Heart right ventricle (tissue), 16 donors: ENCODE data around the gene PBOV1. TPM values are rescaled to one million over a fixed set of nuclear protein-coding genes. Genes with fewer than 3 reads are reported as not detected.

Experiments used
- ATAC-seq, 8 donors: fragments of 200-7000 bp; cut with Tn5 transposase; one replicate each; pipeline ENCODE4 v1.9.1; 2020; ENCODE audit warnings: mild to moderate bottlenecking in 8 of 8, moderate library complexity in 8 of 8, moderate number of reproducible peaks in 1 of 8
- DNase-seq, 2 donors: peaks; one replicate each; pipeline ENCODE4 v3.0.0-alpha.2; 2020
- H3K27ac ChIP-seq, 10 donors: fragments of 200-600 bp; sonication (generic) in 2 of 10; one replicate each; pipeline versions ENCODE4 v1.5.0 to v1.8.0; 2020 to 2022; ENCODE audit warnings: mild to moderate bottlenecking in 3 of 10
- H3K27me3 ChIP-seq, 7 donors: fragments of 200-600 bp; one replicate each; pipeline ENCODE4 v1.8.0; 2021 to 2022; ENCODE audit warnings: mild to moderate bottlenecking in 2 of 7
- H3K36me3 ChIP-seq, 9 donors: fragments of 200-600 bp; sonication (generic) in 1 of 9; one replicate each; pipeline versions ENCODE4 v1.5.0 to v1.8.0; 2020 to 2022; ENCODE audit warnings: mild to moderate bottlenecking in 2 of 9
- H3K4me1 ChIP-seq, 9 donors: fragments of 200-600 bp; sonication (generic) in 1 of 9; one replicate each; pipeline versions ENCODE4 v1.5.0 to v1.8.0; 2020 to 2022; ENCODE audit warnings: mild to moderate bottlenecking in 4 of 9
- H3K4me3 ChIP-seq, 10 donors: fragments of 200-600 bp; sonication (generic) in 2 of 10; one replicate each; pipeline versions ENCODE4 v1.5.0 to v1.8.0; 2020 to 2022; ENCODE audit warnings: mild to moderate bottlenecking in 7 of 10, moderate library complexity in 2 of 10
- H3K9me3 ChIP-seq, 11 donors: fragments of 200-600 bp in 10 of 11; sonication (generic) in 2 of 11; one replicate each; pipeline versions ENCODE4 v1.5.0 to v1.8.0; 2013 to 2022; ENCODE audit warnings: mild to moderate bottlenecking in 2 of 11, control low read depth in 1 of 11, moderate library complexity in 1 of 11
- WGBS, 2 donors: extraction: QIAGEN DNeasy Blood & Tissue Kit; methylation state at CpG; one replicate each; pipeline ENCODE4 v1.1.7; 2013; ENCODE audit warnings: inconsistent platforms in 1 of 2; 5-methylcytosine and 5-hydroxymethylcytosine counted together
- intact Hi-C, 10 donors: fragments of 100-400 bp; cut with DNase I; formaldehyde crosslinking; loops; one replicate each; pipeline versions ENCODE4 v1.11.1 to v1.14.2; 2022
- long read RNA-seq, 3 donors: library from polyadenylated mRNA; unstranded; transcript quantifications; one replicate each; pipeline ENCODE4 v2.0.0, GENCODE V29; 2020 to 2021
- polyA plus RNA-seq, 2 donors: library from polyadenylated mRNA; stranded (reverse); fragments of 200-250 nt; gene quantifications; one replicate each; pipeline ENCODE4 v1.2.3, GENCODE V29; 2013
- total RNA-seq, 10 donors: library from RNA; stranded (reverse); fragmentation: NEBNext Ultra II Directional in 3 of 10; extraction: Animal tissue kit (Norgen Biotek cat#: 25700) in 3 of 10; gene quantifications; one replicate each; pipeline versions ENCODE4 v1.2.1 to v1.2.4, GENCODE V29; 2021 to 2023
- TF ChIP-seq, protein P1 (sequence below), 9 donors: fragments of 200-600 bp; sonication (generic) in 2 of 9; IDR thresholded peaks; one replicate each; pipeline versions ENCODE4 v1.5.0 to v1.8.0; 2021 to 2022; ENCODE audit warnings: antibody characterized with exemption in 9 of 9, mild to moderate bottlenecking in 5 of 9, moderate library complexity in 1 of 9
- donor health status: Arrhythmogenic right ventricular cardiomyopathy.
- donor health status: ischemic (EF 13 %, LVEDD 7.1; RV severe dilation, severe dysfunction).
- donor health status: healthy with polysubstance abuse.
- donor health status: DM: no; HTN: yes; CAD: no.
- donor health status: DM: no; HTN: no; CAD: no.
- donor health status: ischemic (EF 25% LVEDD 6.9; RV normal size, moderate dysfunction).
- donor health status: ischemic (EF 25% LVEDD 5.7; RV mildly dilated, moderate dysfunction).
- donor health status: healthy.
- donor health status: DM: yes; HTN: yes; CAD: no.
- donor health status: Ischemic cardiomyopathy.
- donor health status: ischemic (EF 35%, LVEDD 5.7; RV mildly dilated, moderate dysfunction).
- donor health status: nonischemic (EF 11% LVEDD 7.7; RV severe dilation, severe dysfunction).
- donor health status: DM: yes; HTN: yes; CAD: no.
- donor health status: PGD.
- donor health status: ischemic (EF 29% LVEDD 5.4; RV normal size, mild dysfunction).
- donor health status: nonischemic (EF 23%, LVEDD 6.1; RV moderate dilation, normal function).

PBOV1 gene
- total RNA-seq: not detected
- not detected for polyA plus RNA-seq
- long read RNA-seq, donor 1: 0 reads
- long read RNA-seq, donor 2: 0 reads
- long read RNA-seq, donor 3: 0 reads

DNA sequence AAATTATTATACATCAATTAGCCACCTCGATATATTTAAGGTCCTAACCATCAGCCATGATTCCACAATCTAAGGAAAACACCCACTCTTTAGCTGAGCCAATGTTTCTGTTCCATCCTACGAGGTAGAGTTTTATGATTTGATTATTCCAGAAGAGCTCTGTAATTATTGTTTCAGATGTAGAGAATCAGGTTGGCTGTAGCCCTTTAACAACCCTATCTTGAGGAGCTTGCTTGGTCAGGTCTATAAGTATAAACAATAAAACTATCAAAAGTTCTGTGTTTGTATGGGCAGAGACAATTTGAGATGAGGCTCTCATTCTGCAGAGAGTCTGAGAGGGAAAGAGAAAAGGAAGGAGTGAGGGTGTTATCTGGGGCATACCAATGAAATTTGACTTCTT lies at the start of gene PBOV1:
Gene PBOV1, minus strand, starts transcription at position 43 of the 400 bp plus-strand sequence. CDS start 96 bp downstream, outside the sequence.
- TF ChIP-seq, protein P1, sequence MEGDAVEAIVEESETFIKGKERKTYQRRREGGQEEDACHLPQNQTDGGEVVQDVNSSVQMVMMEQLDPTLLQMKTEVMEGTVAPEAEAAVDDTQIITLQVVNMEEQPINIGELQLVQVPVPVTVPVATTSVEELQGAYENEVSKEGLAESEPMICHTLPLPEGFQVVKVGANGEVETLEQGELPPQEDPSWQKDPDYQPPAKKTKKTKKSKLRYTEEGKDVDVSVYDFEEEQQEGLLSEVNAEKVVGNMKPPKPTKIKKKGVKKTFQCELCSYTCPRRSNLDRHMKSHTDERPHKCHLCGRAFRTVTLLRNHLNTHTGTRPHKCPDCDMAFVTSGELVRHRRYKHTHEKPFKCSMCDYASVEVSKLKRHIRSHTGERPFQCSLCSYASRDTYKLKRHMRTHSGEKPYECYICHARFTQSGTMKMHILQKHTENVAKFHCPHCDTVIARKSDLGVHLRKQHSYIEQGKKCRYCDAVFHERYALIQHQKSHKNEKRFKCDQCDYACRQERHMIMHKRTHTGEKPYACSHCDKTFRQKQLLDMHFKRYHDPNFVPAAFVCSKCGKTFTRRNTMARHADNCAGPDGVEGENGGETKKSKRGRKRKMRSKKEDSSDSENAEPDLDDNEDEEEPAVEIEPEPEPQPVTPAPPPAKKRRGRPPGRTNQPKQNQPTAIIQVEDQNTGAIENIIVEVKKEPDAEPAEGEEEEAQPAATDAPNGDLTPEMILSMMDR (IDR thresholded peaks at IDR 0.05): no peak
- Histone ChIP-seq H3K27me3 (no peaks in the 10 kb centered on the region), H3K4me1 (no peaks in the 10 kb centered on the region), H3K4me3 (no peak within 1 kb of the TSS), H3K36me3 (no peaks in the 10 kb centered on the region), H3K27ac (no peak within 1 kb of the TSS), H3K9me3 (no peaks in the 10 kb centered on the region)
- WGBS, 2 donors: 75 to 83% methylated on average over 2 of the region's 2 CpGs
- DNase-seq (no peak), ATAC-seq (no peak)
- intact Hi-C loops: loop anchor here in 1 of 10 donors (10.0 kb wide), 1 partner anchor 104 kb away; no protein-coding TSS in a partner anchor

DNA sequence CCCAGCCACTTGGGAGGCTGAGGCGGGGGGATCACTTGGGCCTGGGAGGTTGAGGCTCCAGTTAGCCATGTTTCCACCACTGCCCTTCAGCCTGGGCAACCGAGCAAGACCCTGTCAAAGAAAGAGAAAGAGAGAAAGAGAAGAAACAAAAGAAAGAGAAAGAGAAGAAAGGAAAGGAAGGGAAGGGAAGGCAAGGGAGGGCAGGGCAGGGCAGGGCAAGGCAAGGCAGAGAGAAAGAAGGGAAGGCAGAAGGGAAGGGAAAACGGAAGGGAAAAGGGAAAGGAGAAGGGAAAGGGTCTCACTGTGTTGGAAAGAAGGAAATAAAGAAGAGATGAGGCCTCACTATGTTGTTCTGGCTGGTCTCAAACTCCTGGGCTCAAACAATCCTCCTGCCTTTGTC lies 47.8 kb upstream of the PBOV1 start:
- Histone ChIP-seq H3K36me3 (peaks cover 0 to 10% (median 0%) of the 10 kb centered on the region in 9 donors), H3K27ac (no peak overlapping the region), H3K4me3 (no peak overlapping the region), H3K27me3 (no peaks in the 10 kb centered on the region), H3K4me1 (no peaks in the 10 kb centered on the region), H3K9me3 (no peaks in the 10 kb centered on the region)
- TF ChIP-seq, protein P1 (IDR thresholded peaks at IDR 0.05): no peak
- ATAC-seq (no peak), DNase-seq (no peak)
- intact Hi-C loops: no loop called here
- WGBS, 2 donors: 76 to 84% methylated on average over 3 of the region's 3 CpGs

DNA sequence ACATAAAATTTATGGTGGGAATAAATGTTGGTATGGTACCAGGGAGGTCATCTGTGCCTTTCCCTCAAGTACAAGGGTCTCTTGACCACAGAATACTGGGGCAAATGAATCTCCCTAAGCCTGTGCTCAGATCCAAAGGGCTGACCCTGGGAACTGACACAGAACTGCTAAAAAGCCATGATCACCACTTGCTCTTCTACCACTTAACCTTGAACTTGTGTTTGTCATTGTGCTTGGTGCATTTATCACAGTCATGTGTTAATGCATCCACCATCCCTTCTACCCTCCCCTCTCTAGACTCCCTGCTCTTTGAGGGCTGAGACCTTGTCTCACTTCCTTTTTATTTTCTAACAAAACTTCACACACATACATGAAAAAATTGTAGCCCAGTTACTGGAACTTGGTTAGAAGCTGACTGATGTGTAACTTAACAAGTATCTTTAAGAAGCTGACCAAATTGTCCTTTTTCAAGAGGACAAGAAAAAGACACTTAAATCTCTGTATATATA lies 46.1 kb upstream of the PBOV1 start:
- TF ChIP-seq, protein P1 (IDR thresholded peaks at IDR 0.05): no peak
- ATAC-seq: no peak
- intact Hi-C loops: no loop called here
- H3K9me3 ChIP-seq: no peaks in the 10 kb centered on the region
- H3K27ac ChIP-seq: no peak overlapping the region
- peaks cover 0 to 10% (median 0%) of the 10 kb centered on the region in 9 donors for H3K36me3 ChIP-seq
- no peak for DNase-seq
- H3K27me3 ChIP-seq: no peaks in the 10 kb centered on the region
- H3K4me3 ChIP-seq: no peak overlapping the region
- no peaks in the 10 kb centered on the region for H3K4me1 ChIP-seq

DNA sequence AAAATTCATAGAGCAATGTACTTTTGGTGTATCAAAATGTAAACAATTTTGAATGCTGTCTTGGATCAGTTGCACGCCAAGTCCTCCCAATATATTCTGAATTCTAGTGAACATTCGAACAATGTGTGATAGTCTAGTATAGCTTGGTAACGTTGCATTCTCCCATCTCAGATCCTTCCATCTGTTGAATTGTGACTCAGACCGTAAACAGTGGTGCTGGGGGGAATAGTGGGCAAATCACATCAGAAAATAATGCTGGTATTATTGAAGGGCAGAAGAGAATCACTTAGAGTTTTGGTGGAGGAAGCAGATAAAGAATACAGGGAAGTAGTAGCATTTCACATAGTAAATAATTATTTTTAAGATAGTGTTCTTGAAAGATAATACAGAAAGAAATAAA lies 45.7 kb upstream of the PBOV1 start:
- Histone ChIP-seq H3K27ac (no peak overlapping the region), H3K36me3 (peaks cover 0 to 10% (median 0%) of the 10 kb centered on the region in 9 donors), H3K9me3 (no peaks in the 10 kb centered on the region), H3K4me3 (no peak overlapping the region), H3K4me1 (no peaks in the 10 kb centered on the region), H3K27me3 (no peaks in the 10 kb centered on the region)
- intact Hi-C loops: no loop called here
- TF ChIP-seq, protein P1 (IDR thresholded peaks at IDR 0.05): no peak
- DNase-seq: no peak
- ATAC-seq: no peak
- whole genome bisulfite sequencing, 2 donors: 90 to 92% methylated on average over 4 of the region's 4 CpGs
